Measurements from ENCODE around the gene ITGB6. TPM values are rescaled to one million over a fixed set of nuclear protein-coding genes. Genes with fewer than 3 reads are reported as not detected.

The ITGB6 gene
- total RNA-seq, 3 donors from 2014 or later, result not detected

DNA sequence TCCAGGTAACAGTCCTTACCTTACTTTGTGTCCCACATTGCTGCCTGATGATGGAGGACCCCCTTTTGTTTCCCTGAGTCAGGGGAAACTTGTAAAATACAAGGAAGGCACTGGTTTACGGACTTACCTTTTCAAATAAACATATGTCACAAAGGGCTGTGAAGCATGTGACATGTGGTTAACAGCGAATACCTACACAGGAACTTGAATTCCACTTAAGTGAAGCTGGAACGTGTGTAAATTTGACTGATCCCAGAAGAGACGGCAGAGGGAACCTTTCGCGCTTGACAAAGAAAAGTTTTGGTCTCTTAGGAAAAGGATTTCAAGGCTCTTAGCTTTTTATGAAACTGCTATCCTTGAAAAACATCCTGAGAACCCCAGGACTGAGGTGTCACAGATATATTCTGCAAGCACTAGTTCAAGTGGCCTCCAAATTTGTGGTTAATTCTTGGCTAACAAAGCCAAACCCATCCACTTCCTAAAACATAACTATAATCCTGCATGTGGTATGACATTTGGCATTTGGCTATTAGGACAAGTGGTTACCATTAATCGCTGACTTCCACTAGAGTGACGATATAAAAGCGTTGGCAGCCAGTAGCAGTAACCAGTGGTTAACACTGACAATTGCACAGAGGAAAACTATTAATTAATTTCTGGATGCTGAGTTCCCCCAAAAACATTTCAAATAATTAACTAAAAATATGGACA lies 55.6 kb downstream of the ITGB6 start:
- ATAC-seq, result no peak
- no peaks in the 10 kb centered on the region for H3K36me3 Mint-ChIP-seq (ENCODE audit: insufficient read depth)
- H3K4me1 Mint-ChIP-seq (ENCODE audit: low read depth), result peaks cover 2% of the 10 kb centered on the region
- no peaks in the 10 kb centered on the region for H3K9me3 Mint-ChIP-seq
- H3K4me3 Mint-ChIP-seq, result no peak overlapping the region
- H3K27me3 Mint-ChIP-seq (ENCODE audit: low read depth), result peaks cover 16% of the 10 kb centered on the region
- DNase-seq, result no peak

GRCh38 chr2:160142472-160142871 lies 57.6 kb downstream of the ITGB6 start:
- Mint-ChIP-seq H3K9me3 (no peaks in the 10 kb centered on the region), H3K4me3 (no peak overlapping the region), H3K27me3 (ENCODE audit: low read depth) (peaks cover 11% of the 10 kb centered on the region), H3K4me1 (ENCODE audit: low read depth) (no peaks in the 10 kb centered on the region), H3K36me3 (ENCODE audit: insufficient read depth) (no peaks in the 10 kb centered on the region)
- DNase-seq (no peak), ATAC-seq (no peak)

DNA sequence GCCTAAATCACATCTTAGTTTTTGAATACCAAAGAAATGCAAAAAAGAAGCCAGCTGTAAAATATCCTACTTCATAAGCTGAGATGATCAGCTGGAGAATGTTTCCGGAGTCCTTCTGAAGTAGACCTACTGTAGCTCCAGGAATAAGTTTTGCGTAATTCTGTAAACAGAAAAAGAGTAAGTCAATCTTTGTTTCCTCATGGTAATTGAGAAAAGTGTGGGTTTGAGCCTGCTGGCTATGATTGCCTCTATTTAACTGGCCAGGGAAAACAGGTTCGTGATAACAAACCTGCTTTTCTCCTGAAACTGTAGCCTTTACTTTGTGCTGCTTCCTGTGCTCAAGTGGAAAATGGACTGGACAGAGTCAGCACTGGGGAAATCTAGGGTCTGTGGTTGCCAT lies 58.2 kb downstream of the ITGB6 start:
- Mint-ChIP-seq H3K4me3 (no peak overlapping the region), H3K9me3 (no peaks in the 10 kb centered on the region), H3K36me3 (ENCODE audit: insufficient read depth) (no peaks in the 10 kb centered on the region), H3K27me3 (ENCODE audit: low read depth) (peaks cover 11% of the 10 kb centered on the region), H3K4me1 (ENCODE audit: low read depth) (no peaks in the 10 kb centered on the region)
- ATAC-seq (no peak), DNase-seq (no peak)

DNA sequence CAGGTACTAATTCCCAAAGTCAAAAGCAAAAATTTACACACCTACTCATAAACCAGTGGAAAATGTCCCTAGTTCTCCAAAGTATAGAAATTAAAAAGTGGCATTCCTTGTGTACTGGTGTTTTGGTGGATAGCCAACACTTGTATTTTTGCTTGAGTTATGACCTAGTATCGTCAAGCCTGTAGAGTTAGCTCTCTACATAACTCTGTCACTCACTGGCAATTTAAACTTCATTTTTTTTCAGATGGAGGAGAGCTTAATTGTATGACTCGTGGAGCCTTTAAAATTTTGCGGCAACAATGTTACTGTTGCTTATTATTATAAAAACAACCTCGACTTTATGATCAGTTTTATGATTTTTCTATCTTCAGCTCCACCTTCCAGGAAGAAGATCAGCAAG lies 58.7 kb downstream of the ITGB6 start:
- Mint-ChIP-seq H3K27me3 (ENCODE audit: low read depth) (peaks cover 7% of the 10 kb centered on the region), H3K9me3 (no peaks in the 10 kb centered on the region), H3K4me1 (ENCODE audit: low read depth) (no peaks in the 10 kb centered on the region), H3K36me3 (ENCODE audit: insufficient read depth) (no peaks in the 10 kb centered on the region), H3K4me3 (no peak overlapping the region)
- no peak for DNase-seq
- no peak for ATAC-seq

- Mint-ChIP-seq H3K27me3 (ENCODE audit: low read depth) (peaks cover 7% of the 10 kb centered on the region), H3K9me3 (no peaks in the 10 kb centered on the region), H3K4me3 (no peak overlapping the region), H3K4me1 (ENCODE audit: low read depth) (no peaks in the 10 kb centered on the region), H3K36me3 (ENCODE audit: insufficient read depth) (no peaks in the 10 kb centered on the region)
- DNase-seq (no peak), ATAC-seq (no peak)
Observed at GRCh38 chr2:160140471-160140870, 59.6 kb downstream of the ITGB6 start.

GRCh38 chr2:160139991-160140390 lies 60.1 kb downstream of the ITGB6 start:
- H3K36me3 Mint-ChIP-seq (ENCODE audit: insufficient read depth), result no peaks in the 10 kb centered on the region
- no peaks in the 10 kb centered on the region for H3K4me1 Mint-ChIP-seq (ENCODE audit: low read depth)
- no peaks in the 10 kb centered on the region for H3K9me3 Mint-ChIP-seq
- no peak overlapping the region for H3K4me3 Mint-ChIP-seq
- peaks cover 3% of the 10 kb centered on the region for H3K27me3 Mint-ChIP-seq (ENCODE audit: low read depth)
- ATAC-seq (no peak), DNase-seq (no peak)

GRCh38 chr2:160139350-160139749 lies 60.7 kb downstream of the ITGB6 start:
- H3K27me3 Mint-ChIP-seq (ENCODE audit: low read depth), result peaks cover 3% of the 10 kb centered on the region
- ATAC-seq (no peak), DNase-seq (no peak)
- H3K4me3 Mint-ChIP-seq, result no peak overlapping the region
- H3K36me3 Mint-ChIP-seq (ENCODE audit: insufficient read depth), result no peaks in the 10 kb centered on the region
- no peaks in the 10 kb centered on the region for H3K4me1 Mint-ChIP-seq (ENCODE audit: low read depth)
- H3K9me3 Mint-ChIP-seq, result no peaks in the 10 kb centered on the region

- ATAC-seq, result no peak
Observed at GRCh38 chr2:160138406-160138805, 61.7 kb downstream of the ITGB6 start.

GRCh38 chr2:160137464-160137863 lies 62.6 kb downstream of the ITGB6 start:
- H3K4me1 Mint-ChIP-seq (ENCODE audit: low read depth), result no peaks in the 10 kb centered on the region
- no peaks in the 10 kb centered on the region for H3K36me3 Mint-ChIP-seq (ENCODE audit: insufficient read depth)
- ATAC-seq, result no peak
- peaks cover 10% of the 10 kb centered on the region for H3K27me3 Mint-ChIP-seq (ENCODE audit: low read depth)
- no peak overlapping the region for H3K4me3 Mint-ChIP-seq
- DNase-seq, result no peak
- no peaks in the 10 kb centered on the region for H3K9me3 Mint-ChIP-seq

More at GRCh38 chr2:160138406-160138805, 61.7 kb downstream of the ITGB6 start:
- no peak for DNase-seq
- Mint-ChIP-seq H3K36me3 (ENCODE audit: insufficient read depth) (no peaks in the 10 kb centered on the region), H3K9me3 (no peaks in the 10 kb centered on the region), H3K27me3 (ENCODE audit: low read depth) (peaks cover 10% of the 10 kb centered on the region), H3K4me1 (ENCODE audit: low read depth) (no peaks in the 10 kb centered on the region), H3K4me3 (no peak overlapping the region)

- Mint-ChIP-seq H3K36me3 (ENCODE audit: insufficient read depth) (no peaks in the 10 kb centered on the region), H3K9me3 (no peaks in the 10 kb centered on the region), H3K4me1 (ENCODE audit: low read depth) (no peaks in the 10 kb centered on the region), H3K27me3 (ENCODE audit: low read depth) (peaks cover 16% of the 10 kb centered on the region), H3K4me3 (no peak overlapping the region)
- no peak for DNase-seq
- no peak for ATAC-seq
Observed at GRCh38 chr2:160132761-160133160, 67.3 kb downstream of the ITGB6 start.

GRCh38 chr2:160126756-160127155 lies 73.3 kb downstream of the ITGB6 start:
- DNase-seq (no peak), ATAC-seq (no peak)
- Mint-ChIP-seq H3K36me3 (ENCODE audit: insufficient read depth) (no peaks in the 10 kb centered on the region), H3K4me1 (ENCODE audit: low read depth) (no peaks in the 10 kb centered on the region), H3K9me3 (no peaks in the 10 kb centered on the region), H3K27me3 (ENCODE audit: low read depth) (peaks cover 13% of the 10 kb centered on the region), H3K4me3 (no peak overlapping the region)

DNA sequence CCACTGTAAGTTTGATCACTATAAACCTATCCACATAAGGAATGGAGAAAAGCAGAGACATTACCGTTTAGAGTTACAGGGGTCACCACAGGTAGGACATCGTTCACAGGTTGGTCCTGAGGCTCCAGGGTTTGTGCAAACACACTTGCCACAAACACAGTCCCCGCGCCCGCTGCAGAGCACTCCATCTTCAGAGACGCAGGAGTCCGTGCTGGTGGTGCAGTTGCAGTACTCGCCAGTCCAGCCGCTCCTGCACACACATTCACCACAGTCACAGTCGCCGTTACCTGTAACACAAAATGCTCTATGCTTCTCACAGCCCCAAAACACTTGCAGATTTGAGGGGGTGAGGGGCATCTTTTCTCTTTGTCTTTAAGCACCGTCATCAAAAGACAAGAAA lies 73.8 kb downstream of the ITGB6 start:
- no peaks in the 10 kb centered on the region for H3K9me3 Mint-ChIP-seq
- ATAC-seq (no peak), DNase-seq (no peak)
- peaks cover 13% of the 10 kb centered on the region for H3K27me3 Mint-ChIP-seq (ENCODE audit: low read depth)
- no peaks in the 10 kb centered on the region for H3K36me3 Mint-ChIP-seq (ENCODE audit: insufficient read depth)
- no peaks in the 10 kb centered on the region for H3K4me1 Mint-ChIP-seq (ENCODE audit: low read depth)
- H3K4me3 Mint-ChIP-seq, result no peak overlapping the region

DNA sequence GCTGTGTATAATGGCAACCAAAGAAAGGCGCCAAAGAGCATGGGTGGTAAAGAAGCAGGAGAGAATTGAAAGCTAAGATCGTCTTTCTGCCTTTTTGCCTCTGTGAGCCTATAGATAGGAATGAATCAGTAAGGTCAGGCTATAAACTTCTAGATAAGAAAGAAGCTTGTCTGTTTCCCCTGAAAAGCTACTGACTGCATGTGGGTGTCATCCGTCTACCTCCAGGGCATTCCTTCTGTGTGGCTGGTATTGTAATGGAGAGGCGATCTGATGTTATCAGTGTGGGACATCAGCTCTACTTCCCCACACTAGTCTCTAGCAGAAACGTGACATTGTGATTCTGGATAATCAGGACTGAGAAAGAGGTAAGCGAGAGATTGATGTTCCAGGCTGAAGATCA lies 74.2 kb downstream of the ITGB6 start:
- H3K36me3 Mint-ChIP-seq (ENCODE audit: insufficient read depth), result no peaks in the 10 kb centered on the region
- ATAC-seq, result no peak
- H3K4me1 Mint-ChIP-seq (ENCODE audit: low read depth), result no peaks in the 10 kb centered on the region
- peaks cover 13% of the 10 kb centered on the region for H3K27me3 Mint-ChIP-seq (ENCODE audit: low read depth)
- DNase-seq, result no peak
- no peak overlapping the region for H3K4me3 Mint-ChIP-seq
- H3K9me3 Mint-ChIP-seq, result no peaks in the 10 kb centered on the region

DNA sequence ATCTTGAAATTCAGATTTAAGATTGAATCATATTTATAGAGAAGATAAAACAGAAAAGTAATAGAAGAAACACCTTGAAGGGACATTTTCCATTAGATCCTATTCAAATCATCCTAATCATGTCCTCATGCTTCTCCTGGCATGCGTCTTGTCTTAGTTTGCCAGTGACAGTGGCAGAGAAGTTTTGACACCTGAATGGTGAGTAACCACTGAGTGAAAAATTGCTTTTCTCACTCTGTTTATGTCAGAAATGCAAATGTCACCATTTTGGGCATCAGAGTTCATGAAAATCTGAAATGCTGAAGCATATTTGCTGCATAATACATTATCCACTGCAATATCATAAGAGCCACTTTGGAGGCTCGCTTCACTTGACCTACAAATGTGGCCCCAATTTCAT lies 74.7 kb downstream of the ITGB6 start:
- Mint-ChIP-seq H3K4me1 (ENCODE audit: low read depth) (no peaks in the 10 kb centered on the region), H3K9me3 (no peaks in the 10 kb centered on the region), H3K4me3 (no peak overlapping the region), H3K36me3 (ENCODE audit: insufficient read depth) (no peaks in the 10 kb centered on the region), H3K27me3 (ENCODE audit: low read depth) (peaks cover 13% of the 10 kb centered on the region)
- no peak for DNase-seq
- no peak for ATAC-seq

DNA sequence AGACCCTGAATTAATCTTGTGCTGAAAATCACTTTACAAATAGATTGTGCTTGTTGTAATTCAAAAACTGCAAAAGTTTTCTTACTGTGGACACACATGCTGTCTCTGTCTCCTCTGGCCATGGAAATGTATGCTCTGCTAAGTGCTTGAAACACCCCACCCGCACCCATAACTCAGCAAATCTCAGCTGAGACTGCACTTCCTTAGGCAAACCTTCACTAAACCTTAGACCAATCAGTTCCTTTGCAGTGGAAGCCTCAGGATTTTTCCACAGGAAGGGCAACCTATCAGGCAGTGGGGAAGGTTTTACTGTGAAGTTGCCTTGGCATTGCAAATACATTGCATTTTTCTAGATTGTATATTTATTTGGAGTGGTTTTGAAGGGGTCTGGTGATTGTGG lies 75.5 kb downstream of the ITGB6 start:
- no peak for ATAC-seq
- peaks cover 13% of the 10 kb centered on the region for H3K27me3 Mint-ChIP-seq (ENCODE audit: low read depth)
- H3K9me3 Mint-ChIP-seq, result no peaks in the 10 kb centered on the region
- H3K36me3 Mint-ChIP-seq (ENCODE audit: insufficient read depth), result no peaks in the 10 kb centered on the region
- H3K4me1 Mint-ChIP-seq (ENCODE audit: low read depth), result no peaks in the 10 kb centered on the region
- DNase-seq, result no peak
- no peak overlapping the region for H3K4me3 Mint-ChIP-seq

All from activated T-cell treated with anti-CD3 and anti-CD28 coated beads, Interleukin-2, amount 50 U/mL, for 4 hours (primary cell).